ENCODE data around the gene MYBBP1A.

DNA sequence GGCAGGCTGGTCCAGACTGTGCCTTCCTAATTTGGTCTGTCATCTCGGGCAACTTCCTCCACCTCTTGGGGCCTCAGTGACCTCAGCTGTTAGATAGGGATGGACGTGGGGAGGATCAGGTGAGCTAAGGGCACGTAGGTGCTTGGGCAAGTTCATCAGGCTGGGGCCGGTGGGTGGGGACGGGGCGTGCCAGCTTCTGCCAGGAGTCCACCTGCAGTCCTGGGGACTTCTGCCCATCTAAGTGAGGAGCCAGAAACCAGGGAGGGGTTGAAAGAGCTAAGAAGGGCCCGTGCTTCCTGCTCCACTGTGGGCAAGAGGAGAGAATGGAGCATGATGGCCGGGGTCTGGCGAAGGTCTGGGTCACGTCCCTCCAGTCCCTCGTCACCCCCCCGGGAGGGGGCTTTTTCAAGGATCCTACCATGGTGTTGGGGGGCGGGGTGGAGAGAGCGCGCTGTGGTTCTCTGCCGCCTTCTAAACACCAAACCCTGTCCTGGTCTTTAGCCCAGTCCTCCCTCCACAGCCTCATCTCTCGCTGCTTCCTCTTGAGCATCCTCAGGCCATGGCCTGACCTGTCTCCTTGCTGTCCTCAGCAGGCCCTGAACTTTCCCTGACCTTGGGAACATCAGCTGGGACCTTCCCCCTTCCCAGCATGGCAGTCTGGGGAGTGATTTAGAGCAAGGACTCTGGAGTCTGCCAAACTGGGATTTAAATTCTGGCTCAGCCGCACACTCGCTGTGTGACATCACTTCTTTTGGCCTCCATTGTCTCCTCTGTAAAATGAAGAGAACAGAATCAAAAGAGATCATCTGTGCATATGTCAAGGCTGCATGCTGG, 34.9 kb downstream of the MYBBP1A start:
- TF ChIP-seq, protein P1, sequence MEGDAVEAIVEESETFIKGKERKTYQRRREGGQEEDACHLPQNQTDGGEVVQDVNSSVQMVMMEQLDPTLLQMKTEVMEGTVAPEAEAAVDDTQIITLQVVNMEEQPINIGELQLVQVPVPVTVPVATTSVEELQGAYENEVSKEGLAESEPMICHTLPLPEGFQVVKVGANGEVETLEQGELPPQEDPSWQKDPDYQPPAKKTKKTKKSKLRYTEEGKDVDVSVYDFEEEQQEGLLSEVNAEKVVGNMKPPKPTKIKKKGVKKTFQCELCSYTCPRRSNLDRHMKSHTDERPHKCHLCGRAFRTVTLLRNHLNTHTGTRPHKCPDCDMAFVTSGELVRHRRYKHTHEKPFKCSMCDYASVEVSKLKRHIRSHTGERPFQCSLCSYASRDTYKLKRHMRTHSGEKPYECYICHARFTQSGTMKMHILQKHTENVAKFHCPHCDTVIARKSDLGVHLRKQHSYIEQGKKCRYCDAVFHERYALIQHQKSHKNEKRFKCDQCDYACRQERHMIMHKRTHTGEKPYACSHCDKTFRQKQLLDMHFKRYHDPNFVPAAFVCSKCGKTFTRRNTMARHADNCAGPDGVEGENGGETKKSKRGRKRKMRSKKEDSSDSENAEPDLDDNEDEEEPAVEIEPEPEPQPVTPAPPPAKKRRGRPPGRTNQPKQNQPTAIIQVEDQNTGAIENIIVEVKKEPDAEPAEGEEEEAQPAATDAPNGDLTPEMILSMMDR (IDR thresholded peaks at IDR 0.05 in 2 of 3, conservative IDR thresholded peaks at IDR 0.05 in 1 of 3; ENCODE audit: borderline replicate concordance in 1 of 3, insufficient read depth in 1 of 3, low read depth in 2 of 3, low read length in 2 of 3) = no peak
- no peak for TF ChIP-seq EZH2phosphoT487 (IDR thresholded peaks at IDR 0.05; ENCODE audit: borderline replicate concordance)
- no peak for TF ChIP-seq TCF7L2 (IDR thresholded peaks at IDR 0.05; ENCODE audit: borderline replicate concordance, extremely low read depth, insufficient read depth, insufficient read length)
- no peak for TF ChIP-seq POLR2A (IDR thresholded peaks at IDR 0.05; ENCODE audit: borderline replicate concordance, extremely low read depth, insufficient read depth, insufficient read length)
- no peak for TF ChIP-seq ELF1 (IDR thresholded peaks at IDR 0.05; ENCODE audit: borderline replicate concordance, low read depth)
- TF ChIP-seq, protein P2, sequence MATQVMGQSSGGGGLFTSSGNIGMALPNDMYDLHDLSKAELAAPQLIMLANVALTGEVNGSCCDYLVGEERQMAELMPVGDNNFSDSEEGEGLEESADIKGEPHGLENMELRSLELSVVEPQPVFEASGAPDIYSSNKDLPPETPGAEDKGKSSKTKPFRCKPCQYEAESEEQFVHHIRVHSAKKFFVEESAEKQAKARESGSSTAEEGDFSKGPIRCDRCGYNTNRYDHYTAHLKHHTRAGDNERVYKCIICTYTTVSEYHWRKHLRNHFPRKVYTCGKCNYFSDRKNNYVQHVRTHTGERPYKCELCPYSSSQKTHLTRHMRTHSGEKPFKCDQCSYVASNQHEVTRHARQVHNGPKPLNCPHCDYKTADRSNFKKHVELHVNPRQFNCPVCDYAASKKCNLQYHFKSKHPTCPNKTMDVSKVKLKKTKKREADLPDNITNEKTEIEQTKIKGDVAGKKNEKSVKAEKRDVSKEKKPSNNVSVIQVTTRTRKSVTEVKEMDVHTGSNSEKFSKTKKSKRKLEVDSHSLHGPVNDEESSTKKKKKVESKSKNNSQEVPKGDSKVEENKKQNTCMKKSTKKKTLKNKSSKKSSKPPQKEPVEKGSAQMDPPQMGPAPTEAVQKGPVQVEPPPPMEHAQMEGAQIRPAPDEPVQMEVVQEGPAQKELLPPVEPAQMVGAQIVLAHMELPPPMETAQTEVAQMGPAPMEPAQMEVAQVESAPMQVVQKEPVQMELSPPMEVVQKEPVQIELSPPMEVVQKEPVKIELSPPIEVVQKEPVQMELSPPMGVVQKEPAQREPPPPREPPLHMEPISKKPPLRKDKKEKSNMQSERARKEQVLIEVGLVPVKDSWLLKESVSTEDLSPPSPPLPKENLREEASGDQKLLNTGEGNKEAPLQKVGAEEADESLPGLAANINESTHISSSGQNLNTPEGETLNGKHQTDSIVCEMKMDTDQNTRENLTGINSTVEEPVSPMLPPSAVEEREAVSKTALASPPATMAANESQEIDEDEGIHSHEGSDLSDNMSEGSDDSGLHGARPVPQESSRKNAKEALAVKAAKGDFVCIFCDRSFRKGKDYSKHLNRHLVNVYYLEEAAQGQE (IDR thresholded peaks at IDR 0.05; ENCODE audit: low read depth) = no peak
